GM19043 (cell line): Measurements from ENCODE around the gene ANGPTL2.

Experiments
- ATAC-seq: cut with Tn5 transposase; IDR thresholded peaks from one replicate; pipeline ENCODE4 v1.9.1; 2021; ENCODE audit warnings: low read depth; ENCODE audit not compliant: unreplicated experiment

ANGPTL2 gene

GRCh38 chr9:127055745-127056402, 66.6 kb downstream of the ANGPTL2 start:
- no peak for ATAC-seq

- ATAC-seq: no peak
Observed at GRCh38 chr9:127053960-127054359, 68.5 kb downstream of the ANGPTL2 start.

DNA sequence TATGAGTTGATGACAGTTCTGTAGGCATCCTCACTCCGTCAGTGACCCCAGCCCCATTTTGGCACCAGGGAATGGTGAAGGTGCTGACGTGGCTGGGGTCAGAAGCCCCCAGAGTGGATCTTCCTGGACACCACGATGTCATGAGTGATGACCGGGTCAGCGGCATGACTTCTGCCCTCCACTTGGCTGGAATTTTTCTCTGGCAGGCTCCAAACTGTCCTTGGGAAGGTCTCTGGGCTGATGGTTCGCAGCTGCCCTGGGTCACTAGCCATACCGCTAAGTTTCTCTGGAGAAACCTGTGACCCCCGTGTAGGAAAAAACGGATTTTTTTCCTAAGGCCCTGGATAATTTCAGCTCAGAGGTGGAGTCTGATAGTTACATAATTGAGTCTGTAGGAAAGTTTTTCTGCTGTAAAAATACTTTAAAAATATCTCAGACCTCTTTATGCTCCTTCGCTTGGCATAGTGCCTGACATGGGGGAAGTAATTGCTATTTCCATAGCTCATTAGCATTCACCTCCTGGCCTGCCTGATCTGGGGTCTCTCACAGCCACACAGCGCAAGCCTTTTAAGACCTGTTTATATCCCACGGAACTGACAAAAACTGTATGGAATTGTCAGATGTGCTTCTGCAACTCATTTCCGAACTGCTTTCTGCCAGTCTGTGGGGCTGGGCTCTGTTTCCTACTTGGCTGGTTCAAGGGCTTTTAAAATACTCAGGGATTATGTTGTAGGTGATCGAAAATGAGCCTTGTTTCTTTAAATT, 69.2 kb downstream of the ANGPTL2 start:
- no peak for ATAC-seq

- ATAC-seq: no peak
Observed at GRCh38 chr9:127051881-127052595, 70.4 kb downstream of the ANGPTL2 start.

DNA sequence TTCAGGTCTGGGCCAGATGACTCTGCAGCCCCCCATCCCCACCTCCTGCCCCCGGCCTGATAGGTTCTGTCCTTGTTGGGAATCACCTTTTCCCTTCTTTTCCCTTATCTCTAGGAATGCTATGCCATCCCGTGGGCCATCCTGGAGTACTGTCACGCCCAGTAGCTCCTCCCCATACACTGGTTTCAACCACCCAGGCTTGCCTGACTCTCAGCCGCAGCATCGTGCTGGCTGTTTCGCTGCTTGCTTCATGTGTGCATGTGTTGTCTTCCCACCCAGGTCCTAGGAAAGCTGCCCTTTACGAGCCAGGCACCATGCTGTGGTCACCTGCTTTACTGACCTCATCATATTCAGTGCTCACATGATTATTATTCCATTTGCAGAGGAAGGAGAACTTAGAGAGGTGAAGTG, 71.8 kb downstream of the ANGPTL2 start:
- ATAC-seq: no peak

GRCh38 chr9:127050152-127050551, 72.3 kb downstream of the ANGPTL2 start:
- no peak for ATAC-seq

DNA sequence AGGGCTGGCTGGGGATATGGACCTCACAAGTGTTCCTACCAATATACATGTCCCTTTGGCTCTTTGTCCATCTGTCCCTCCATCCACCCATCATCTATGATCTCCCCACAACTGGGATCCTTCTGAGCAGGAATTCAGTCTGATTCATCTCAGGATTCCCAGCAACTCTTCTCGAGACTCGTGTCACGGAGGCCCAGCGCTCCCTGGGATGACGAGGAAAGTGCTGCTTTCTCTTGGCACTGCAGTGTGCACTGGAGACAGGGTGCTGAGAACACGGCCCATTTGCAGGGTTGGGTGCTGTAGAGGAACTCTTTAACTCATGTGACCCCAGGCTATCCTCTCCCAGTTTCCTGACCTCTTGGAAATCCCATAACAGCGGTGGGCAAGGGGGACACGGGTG, 72.9 kb downstream of the ANGPTL2 start:
- no peak for ATAC-seq

- no peak for ATAC-seq
Observed at GRCh38 chr9:127049044-127049443, 73.4 kb downstream of the ANGPTL2 start.

DNA sequence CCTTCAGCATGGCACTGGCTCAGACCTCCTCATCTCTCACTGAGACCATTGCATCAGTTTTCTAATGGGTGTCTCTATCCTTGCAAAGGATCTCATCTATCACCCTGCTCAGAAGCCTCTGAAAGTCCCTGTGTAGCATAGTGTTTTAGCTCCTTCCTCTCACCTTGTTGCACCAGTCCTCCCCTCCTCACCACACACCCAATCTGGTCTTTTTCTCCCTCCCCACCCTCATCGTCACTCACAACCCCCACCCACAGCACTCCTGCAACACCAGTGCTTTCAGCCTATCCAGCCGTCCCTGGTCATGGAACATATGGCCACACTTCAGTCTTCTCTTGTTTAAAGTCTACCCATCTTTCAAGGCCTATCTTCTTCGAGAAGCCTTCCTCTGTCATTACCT, 74.5 kb downstream of the ANGPTL2 start:
- no peak for ATAC-seq

- no peak for ATAC-seq
Observed at GRCh38 chr9:127045148-127045547, 77.3 kb downstream of the ANGPTL2 start.

DNA sequence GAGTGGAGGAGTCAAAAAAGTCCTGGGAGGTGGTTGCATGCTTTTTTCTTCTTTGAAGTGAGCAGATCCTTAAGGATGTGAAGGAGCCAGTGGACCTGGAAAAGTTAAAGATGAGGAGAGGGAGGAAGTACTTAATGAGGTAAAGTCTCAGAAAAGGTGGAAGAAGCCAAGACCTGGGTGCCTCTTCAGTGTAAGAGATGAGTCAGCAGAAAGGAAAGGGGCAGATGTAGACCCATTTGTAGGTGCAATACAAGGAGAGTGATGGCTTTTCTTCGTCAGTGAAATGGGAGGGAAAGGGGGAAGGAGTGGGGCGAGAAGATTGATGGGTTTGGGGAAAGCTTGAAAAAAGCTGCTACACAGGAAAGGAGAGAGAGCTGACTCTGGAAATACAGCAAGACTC, 82.9 kb downstream of the ANGPTL2 start:
- no peak for ATAC-seq

GRCh38 chr9:127038531-127038930, 83.9 kb downstream of the ANGPTL2 start:
- ATAC-seq: no peak
